B cell (primary cell): ENCODE data around the gene ERBB3. TPM values are rescaled to one million over a fixed set of nuclear protein-coding genes. Genes with fewer than 3 reads are reported as not detected.

Source experiments
- ATAC-seq: fragments of 200-7000 bp; cut with Tn5 transposase; one replicate; pipeline ENCODE4 v1.10.0; 2021; ENCODE audit warnings: low read depth, mild to moderate bottlenecking, moderate number of reproducible peaks, moderate library complexity
- CTCF ChIA-PET: fragments of 350-600 bp; sonication (Branson Sonifier 250); formaldehyde crosslinking; loops from one replicate; lab custom pipeline; 2021; ENCODE audit warnings: antibody characterized with exemption, inconsistent platforms; lab: Charles Lee
- POLR2A ChIA-PET: fragments of 350-600 bp; sonication (Branson Sonifier 250); formaldehyde crosslinking; loops from one replicate; lab custom pipeline; 2021; ENCODE audit warnings: antibody characterized with exemption; lab: Charles Lee
- DNase-seq: peaks from one replicate; pipeline ENCODE4 v3.0.0; 2013
- H2AFZ ChIP-seq: 2 replicates; pipeline ENCODE4 v1.6.1; 2012; ENCODE audit warnings: mild to moderate bottlenecking, low read depth, low read length; ENCODE audit not compliant: insufficient read depth, poor library complexity, severe bottlenecking
- H3K27ac ChIP-seq, 2 donors: 1 replicate in 1 of 2; 2 replicates in 1 of 2; pipeline ENCODE4 v1.5.1; 2012 to 2013; ENCODE audit warnings: low read length in 2 of 2, mild to moderate bottlenecking in 2 of 2, moderate library complexity in 1 of 2
- H3K27me3 ChIP-seq, 4 experiments: fragments of 200-600 bp in 1 of 4; sonication (generic) in 1 of 4; replicated peaks in 1 of 4; 1 replicate in 2 of 4; 2 replicates in 2 of 4; pipeline versions ENCODE4 v1.6.1 to v1.7.0; 2013 to 2016; ENCODE audit warnings: low read length in 3 of 4, mild to moderate bottlenecking in 2 of 4, mixed read lengths in 1 of 4, moderate library complexity in 1 of 4; ENCODE audit not compliant: insufficient read depth in 4 of 4, control insufficient read depth in 3 of 4; ENCODE audit errors: control extremely low read depth in 1 of 4
- H3K36me3 ChIP-seq, 2 experiments: replicated peaks in 1 of 2; 1 replicate in 1 of 2; 2 replicates in 1 of 2; pipeline versions ENCODE4 v1.6.1 to v1.7.1; 2013; ENCODE audit warnings: low read length in 1 of 2; ENCODE audit not compliant: insufficient read depth in 2 of 2, control insufficient read depth in 1 of 2; ENCODE audit errors: control extremely low read depth in 1 of 2, extremely low read depth in 1 of 2
- H3K4me1 ChIP-seq, 2 donors: fragments of 200-600 bp in 1 of 2; sonication (generic) in 1 of 2; 1 replicate in 1 of 2; 2 replicates in 1 of 2; pipeline versions ENCODE4 v1.5.1 to v1.6.1; 2013 to 2017; ENCODE audit warnings: low read length in 2 of 2; ENCODE audit not compliant: control insufficient read depth in 2 of 2, insufficient read depth in 2 of 2
- H3K4me2 ChIP-seq: replicated peaks from 2 replicates; pipeline ENCODE3; 2012; ENCODE audit warnings: mild to moderate bottlenecking, low read depth, low read length; ENCODE audit not compliant: poor library complexity, severe bottlenecking
- H3K4me3 ChIP-seq, 5 experiments: fragments of 200-600 bp in 1 of 5; sonication (generic) in 1 of 5; 1 replicate in 3 of 5; 2 replicates in 2 of 5; pipeline versions ENCODE4 v1.5.1 to v1.7.0; 2011 to 2016; ENCODE audit warnings: low read length in 4 of 5, mild to moderate bottlenecking in 4 of 5, low read depth in 2 of 5, control low read depth in 1 of 5, moderate library complexity in 1 of 5; ENCODE audit not compliant: insufficient read depth in 1 of 5; ENCODE audit errors: control extremely low read depth in 1 of 5, extremely low read depth in 1 of 5
- H3K79me2 ChIP-seq: fragments of 200-600 bp; sonication (generic); one replicate; pipeline ENCODE4 v1.6.0; 2016; ENCODE audit warnings: low read length; ENCODE audit not compliant: control insufficient read depth, insufficient read depth
- H3K9ac ChIP-seq: fragments of 200-600 bp; sonication (generic); 2 replicates; pipeline ENCODE4 v1.6.1; 2017; ENCODE audit warnings: mild to moderate bottlenecking, low read length, moderate library complexity
- H3K9me3 ChIP-seq, 3 donors: one replicate each; pipeline versions ENCODE4 v1.6.1 to v1.7.1; 2013; ENCODE audit warnings: low read length in 2 of 3; ENCODE audit not compliant: control insufficient read depth in 2 of 3, insufficient read depth in 1 of 3; ENCODE audit errors: control extremely low read depth in 1 of 3
- H4K20me1 ChIP-seq: 2 replicates; pipeline ENCODE4 v1.6.0; 2012; ENCODE audit warnings: mild to moderate bottlenecking, low read length; ENCODE audit not compliant: insufficient read depth, control insufficient read depth, poor library complexity, severe bottlenecking
- H3K27ac Mint-ChIP-seq: one replicate; pipeline ENCODE4 v1.8.0; 2021; ENCODE audit warnings: mixed read lengths
- H3K27me3 Mint-ChIP-seq: one replicate; pipeline ENCODE4 v1.8.0; 2021; ENCODE audit warnings: mixed read lengths
- H3K4me1 Mint-ChIP-seq: one replicate; pipeline ENCODE4 v1.8.0; 2021; ENCODE audit warnings: mixed read lengths
- H3K4me3 Mint-ChIP-seq: one replicate; pipeline ENCODE4 v1.8.0; 2021; ENCODE audit warnings: mixed read lengths
- H3K9me3 Mint-ChIP-seq: one replicate; pipeline ENCODE4 v1.8.0; 2022; ENCODE audit warnings: mixed read lengths; ENCODE audit not compliant: insufficient read depth
- CTCF ChIP-seq: fragments of 200-600 bp; IDR thresholded peaks from one replicate; pipeline ENCODE4 v1.8.0; 2022; ENCODE audit warnings: antibody characterized with exemption, mild to moderate bottlenecking
- EZH2 ChIP-seq: IDR thresholded peaks from 2 replicates; pipeline ENCODE4 v1.6.1; 2012; ENCODE audit warnings: borderline replicate concordance, low read depth, mild to moderate bottlenecking, moderate library complexity, low read length; ENCODE audit not compliant: insufficient read depth, poor library complexity, severe bottlenecking
- WGBS: methylation state at CpG from one replicate; pipeline ENCODE4 v1.1.5; 2013; ENCODE audit warnings: missing lambda C conversion rate; ENCODE audit not compliant: insufficient coverage; 5-methylcytosine and 5-hydroxymethylcytosine counted together
- intact Hi-C: fragments of 100-400 bp; cut with micrococcal nuclease; formaldehyde crosslinking; loops from one replicate; pipeline ENCODE4 v1.10.0; 2022
- polyA plus RNA-seq: library from polyadenylated mRNA; depleted of rRNA; stranded (reverse); fragments of >200 nt; gene quantifications from 2 replicates; pipeline ENCODE4 v1.2.3, GENCODE V29; 2012
- total RNA-seq, 2 donors: library from RNA; stranded (reverse); fragments of 120-200 nt in 1 of 2; gene quantifications; 1 replicate in 1 of 2; 2 replicates in 1 of 2; pipeline versions ENCODE4 v1.2.3 to v1.2.4, GENCODE V29; 2013 to 2022

The ERBB3 gene
- total and polyA plus RNA-seq, 2 donors (not counting 1 experiment from before 2014, with no cell fraction given) = 0.10 TPM; not detected in 1

GRCh38 chr12:56120158-56120846, 40.3 kb downstream of the ERBB3 start:
- Mint-ChIP-seq H3K4me1 (peaks cover 46% of the 10 kb centered on the region), H3K27me3 (no peaks in the 10 kb centered on the region), H3K27ac (no peak overlapping the region), H3K9me3 (no peaks in the 10 kb centered on the region), H3K4me3 (no peak overlapping the region)
- TF ChIP-seq CTCF (no peak), EZH2 (no peak)
- peaks cover 4% of the 10 kb centered on the region for H4K20me1 ChIP-seq
- ChIA-PET POLR2A (interaction anchor here (3.8 kb wide), 1 partner anchor 8 kb away, joined by 49 read pairs; the partner anchor contains the start of gene ESYT1), CTCF (interaction anchor here (0.7 to 13.8 kb wide), 14 partner anchors 8 to 344 kb away, joined by 3 to 247 read pairs (median 5); partner anchors contain the start of genes COQ10A, ESYT1, RNF41 and SMARCC2)
- H3K9me3 ChIP-seq = no peaks in the 10 kb centered on the region
- H3K27me3 ChIP-seq = no peaks in the 10 kb centered on the region
- no peak overlapping the region for H3K27ac ChIP-seq
- no peak overlapping the region for H3K9ac ChIP-seq
- DNase-seq (no peak), ATAC-seq (no peak)
- peaks cover 60% of the 10 kb centered on the region for H3K79me2 ChIP-seq
- H2AFZ ChIP-seq = no peak overlapping the region
- H3K4me2 ChIP-seq = no peak overlapping the region
- intact Hi-C loops = no loop called here
- WGBS = 99% methylated on average over 17 of the region's 17 CpGs
- H3K36me3 ChIP-seq = peaks cover 0 to 31% of the 10 kb centered on the region in 2 experiments
- peaks cover 24 to 33% of the 10 kb centered on the region in 2 donors for H3K4me1 ChIP-seq
- no peak overlapping the region for H3K4me3 ChIP-seq
